GM12873 (cell line): Measurements from ENCODE around the gene CSTF1.

Experiments
- CTCF ChIP-seq: IDR thresholded peaks from 2 replicates; pipeline ENCODE4 v1.5.1; 2012; ENCODE audit warnings: low read depth, mild to moderate bottlenecking, moderate library complexity, low read length, control low read depth; ENCODE audit not compliant: insufficient read depth; ENCODE audit errors: missing control alignments

The CSTF1 gene

GRCh38 chr20:56420028-56420427 is 27.6 kb downstream of the CSTF1 start:
- TF ChIP-seq CTCF = no peak

- TF ChIP-seq CTCF = no peak
Observed at GRCh38 chr20:56420940-56421688, 28.7 kb downstream of the CSTF1 start.

- TF ChIP-seq CTCF = no peak
Observed at GRCh38 chr20:56422076-56422823, 29.8 kb downstream of the CSTF1 start.

GRCh38 chr20:56422824-56423189 is 30.4 kb downstream of the CSTF1 start:
- no peak for TF ChIP-seq CTCF

- no peak for TF ChIP-seq CTCF
Observed at GRCh38 chr20:56423211-56423610, 30.8 kb downstream of the CSTF1 start.

- TF ChIP-seq CTCF = no peak
Observed at GRCh38 chr20:56423886-56424285, 31.4 kb downstream of the CSTF1 start.

GRCh38 chr20:56424931-56425330 is 32.5 kb downstream of the CSTF1 start:
- TF ChIP-seq CTCF = no peak
